ENCODE measurements around the gene SNX25.

Gene SNX25

GRCh38 chr4:185270037-185270436, 60.6 kb downstream of the SNX25 start:
- Histone ChIP-seq H3K27ac (ENCODE audit: insufficient read depth in 1 of 2, low read depth in 1 of 2, low read length in 2 of 2, poor library complexity in 1 of 2, severe bottlenecking in 2 of 2) (no peak overlapping the region), H3K9me3 (ENCODE audit: control extremely low read depth in 1 of 5, control insufficient read depth in 4 of 5, insufficient read depth in 2 of 5, low read depth in 1 of 5, low read length in 4 of 5) (peaks cover 0 to 2% (median 0%) of the 10 kb centered on the region in 5 experiments), H3K36me3 (ENCODE audit: control insufficient read depth in 4 of 4, insufficient read depth in 4 of 4, low read length in 3 of 4) (no peaks in the 10 kb centered on the region), H3K4me3 (ENCODE audit: control insufficient read depth in 1 of 7, extremely low read depth in 1 of 7, insufficient read depth in 4 of 7, low read depth in 2 of 7, low read length in 6 of 7) (no peak overlapping the region), H3K4me1 (ENCODE audit: control extremely low read depth in 1 of 4, control insufficient read depth in 4 of 4, insufficient read depth in 4 of 4, low read length in 3 of 4) (peaks cover 0 to 4% (median 3%) of the 10 kb centered on the region in 4 experiments), H3K27me3 (replicated peaks in 2 of 5; ENCODE audit: control insufficient read depth in 4 of 5, insufficient read depth in 5 of 5, low read length in 4 of 5) (peaks cover 0 to 8% (median 0%) of the 10 kb centered on the region in 5 experiments)
- CTCF ChIA-PET: interaction anchor here (1.2 kb wide), 1 partner anchor 18 kb away, joined by 3 read pairs; no protein-coding TSS in a partner anchor
- POLR2A ChIA-PET: no interaction called here
- WGBS (ENCODE audit: insufficient coverage): 88% methylated on average over 5 of the region's 5 CpGs
- DNase-seq: no peak

DNA sequence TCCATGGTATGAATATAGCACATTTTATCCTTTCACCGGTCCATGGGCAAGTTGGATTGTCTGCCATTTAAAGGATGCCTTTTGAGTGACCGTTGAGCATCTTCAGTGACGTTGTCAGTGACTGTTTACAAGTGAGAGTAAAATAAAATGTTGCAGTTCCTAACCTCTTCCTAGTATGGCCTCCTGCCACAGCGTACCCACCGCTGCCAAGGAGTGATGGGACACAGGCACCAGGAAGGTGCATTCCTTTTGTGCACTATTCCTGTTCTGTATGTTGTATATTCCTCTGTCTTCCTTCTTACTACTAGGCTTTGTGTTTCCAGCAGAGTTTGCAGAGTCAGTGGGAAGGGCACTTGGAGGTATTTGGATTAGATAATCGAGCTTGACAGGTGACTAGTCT, 61.5 kb downstream of the SNX25 start:
- 100% methylated on average over 5 of the region's 6 CpGs for WGBS (ENCODE audit: insufficient coverage)
- Histone ChIP-seq H3K36me3 (ENCODE audit: control insufficient read depth in 4 of 4, insufficient read depth in 4 of 4, low read length in 3 of 4) (no peaks in the 10 kb centered on the region), H3K27me3 (replicated peaks in 2 of 5; ENCODE audit: control insufficient read depth in 4 of 5, insufficient read depth in 5 of 5, low read length in 4 of 5) (peaks cover 0 to 8% (median 0%) of the 10 kb centered on the region in 5 experiments), H3K4me3 (ENCODE audit: control insufficient read depth in 1 of 7, extremely low read depth in 1 of 7, insufficient read depth in 4 of 7, low read depth in 2 of 7, low read length in 6 of 7) (no peak overlapping the region), H3K9me3 (ENCODE audit: control extremely low read depth in 1 of 5, control insufficient read depth in 4 of 5, insufficient read depth in 2 of 5, low read depth in 1 of 5, low read length in 4 of 5) (peaks cover 0 to 2% (median 0%) of the 10 kb centered on the region in 5 experiments), H3K4me1 (ENCODE audit: control extremely low read depth in 1 of 4, control insufficient read depth in 4 of 4, insufficient read depth in 4 of 4, low read length in 3 of 4) (peaks cover 0 to 4% (median 3%) of the 10 kb centered on the region in 4 experiments), H3K27ac (ENCODE audit: insufficient read depth in 1 of 2, low read depth in 1 of 2, low read length in 2 of 2, poor library complexity in 1 of 2, severe bottlenecking in 2 of 2) (no peak overlapping the region)
- ChIA-PET CTCF (interaction anchor here (0.7 kb wide), 1 partner anchor 21 kb away, joined by 3 read pairs; no protein-coding TSS in a partner anchor), POLR2A (no interaction called here)
- DNase-seq: no peak

- Histone ChIP-seq H3K36me3 (ENCODE audit: control insufficient read depth in 4 of 4, insufficient read depth in 4 of 4, low read length in 3 of 4) (no peaks in the 10 kb centered on the region), H3K4me1 (ENCODE audit: control extremely low read depth in 1 of 4, control insufficient read depth in 4 of 4, insufficient read depth in 4 of 4, low read length in 3 of 4) (no peaks in the 10 kb centered on the region), H3K27me3 (replicated peaks in 2 of 5; ENCODE audit: control insufficient read depth in 4 of 5, insufficient read depth in 5 of 5, low read length in 4 of 5) (peaks cover 0 to 8% (median 0%) of the 10 kb centered on the region in 5 experiments), H3K9me3 (ENCODE audit: control extremely low read depth in 1 of 5, control insufficient read depth in 4 of 5, insufficient read depth in 2 of 5, low read depth in 1 of 5, low read length in 4 of 5) (peaks cover 0 to 2% (median 0%) of the 10 kb centered on the region in 5 experiments), H3K27ac (ENCODE audit: insufficient read depth in 1 of 2, low read depth in 1 of 2, low read length in 2 of 2, poor library complexity in 1 of 2, severe bottlenecking in 2 of 2) (no peak overlapping the region), H3K4me3 (ENCODE audit: control insufficient read depth in 1 of 7, extremely low read depth in 1 of 7, insufficient read depth in 4 of 7, low read depth in 2 of 7, low read length in 6 of 7) (no peak overlapping the region)
- DNase-seq: no peak
- CTCF ChIA-PET: interaction anchor here (1.3 kb wide), 1 partner anchor 15 kb away, joined by 3 read pairs; no protein-coding TSS in a partner anchor
- 97% methylated on average over 3 of the region's 6 CpGs for WGBS (ENCODE audit: insufficient coverage)
- POLR2A ChIA-PET: no interaction called here
These were observed 62.8 kb downstream of the SNX25 start for GRCh38 chr4:185272245-185272644.

- Histone ChIP-seq H3K27ac (ENCODE audit: insufficient read depth in 1 of 2, low read depth in 1 of 2, low read length in 2 of 2, poor library complexity in 1 of 2, severe bottlenecking in 2 of 2) (no peak overlapping the region), H3K36me3 (ENCODE audit: control insufficient read depth in 4 of 4, insufficient read depth in 4 of 4, low read length in 3 of 4) (no peaks in the 10 kb centered on the region), H3K4me3 (ENCODE audit: control insufficient read depth in 1 of 7, extremely low read depth in 1 of 7, insufficient read depth in 4 of 7, low read depth in 2 of 7, low read length in 6 of 7) (no peak overlapping the region), H3K9me3 (ENCODE audit: control extremely low read depth in 1 of 5, control insufficient read depth in 4 of 5, insufficient read depth in 2 of 5, low read depth in 1 of 5, low read length in 4 of 5) (peaks cover 0 to 2% (median 0%) of the 10 kb centered on the region in 5 experiments), H3K27me3 (replicated peaks in 2 of 5; ENCODE audit: control insufficient read depth in 4 of 5, insufficient read depth in 5 of 5, low read length in 4 of 5) (peaks cover 0 to 4% (median 0%) of the 10 kb centered on the region in 5 experiments), H3K4me1 (ENCODE audit: control extremely low read depth in 1 of 4, control insufficient read depth in 4 of 4, insufficient read depth in 4 of 4, low read length in 3 of 4) (peaks cover 0 to 2% (median 2%) of the 10 kb centered on the region in 4 experiments)
- DNase-seq: no peak
- ChIA-PET CTCF (interaction anchor here (0.5 to 1.1 kb wide), 2 partner anchors 36 to 45 kb away, joined by 3 to 5 read pairs; no protein-coding TSS in a partner anchor), POLR2A (no interaction called here)
These were observed 66.1 kb downstream of the SNX25 start for GRCh38 chr4:185275501-185275900.

DNA sequence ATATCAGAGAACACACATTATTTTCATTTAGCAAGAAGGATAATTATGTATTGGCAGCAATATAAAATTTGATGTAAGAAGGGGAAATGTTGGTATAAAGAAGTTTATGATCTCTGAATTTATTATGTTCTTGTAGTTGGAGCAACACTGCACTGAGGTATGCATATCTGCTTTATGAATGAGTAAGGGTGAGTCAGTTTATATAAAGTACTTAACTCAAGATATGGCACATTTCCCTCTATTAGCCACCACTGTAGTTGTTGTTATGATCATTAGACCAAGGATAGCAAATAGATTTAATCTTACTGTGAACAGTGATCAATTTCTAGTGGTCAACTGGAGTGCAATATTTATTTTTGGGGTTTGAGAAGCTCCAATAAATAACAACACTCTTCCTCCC, 66.6 kb downstream of the SNX25 start:
- Histone ChIP-seq H3K27me3 (replicated peaks in 2 of 5; ENCODE audit: control insufficient read depth in 4 of 5, insufficient read depth in 5 of 5, low read length in 4 of 5) (peaks cover 0 to 4% (median 0%) of the 10 kb centered on the region in 5 experiments), H3K9me3 (ENCODE audit: control extremely low read depth in 1 of 5, control insufficient read depth in 4 of 5, insufficient read depth in 2 of 5, low read depth in 1 of 5, low read length in 4 of 5) (peaks cover 0 to 2% (median 0%) of the 10 kb centered on the region in 5 experiments), H3K27ac (ENCODE audit: insufficient read depth in 1 of 2, low read depth in 1 of 2, low read length in 2 of 2, poor library complexity in 1 of 2, severe bottlenecking in 2 of 2) (no peak overlapping the region), H3K4me3 (ENCODE audit: control insufficient read depth in 1 of 7, extremely low read depth in 1 of 7, insufficient read depth in 4 of 7, low read depth in 2 of 7, low read length in 6 of 7) (no peak overlapping the region), H3K4me1 (ENCODE audit: control extremely low read depth in 1 of 4, control insufficient read depth in 4 of 4, insufficient read depth in 4 of 4, low read length in 3 of 4) (peaks cover 0 to 6% (median 4%) of the 10 kb centered on the region in 4 experiments), H3K36me3 (ENCODE audit: control insufficient read depth in 4 of 4, insufficient read depth in 4 of 4, low read length in 3 of 4) (no peaks in the 10 kb centered on the region)
- CTCF ChIA-PET: no interaction called here
- no peak for DNase-seq
- POLR2A ChIA-PET: no interaction called here

GRCh38 chr4:185278716-185279115, 69.3 kb downstream of the SNX25 start:
- Histone ChIP-seq H3K4me1 (ENCODE audit: control extremely low read depth in 1 of 4, control insufficient read depth in 4 of 4, insufficient read depth in 4 of 4, low read length in 3 of 4) (peaks cover 0 to 6% (median 4%) of the 10 kb centered on the region in 4 experiments), H3K27me3 (replicated peaks in 2 of 5; ENCODE audit: control insufficient read depth in 4 of 5, insufficient read depth in 5 of 5, low read length in 4 of 5) (peaks cover 0 to under 1% (median 0%) of the 10 kb centered on the region in 5 experiments), H3K4me3 (ENCODE audit: control insufficient read depth in 1 of 7, extremely low read depth in 1 of 7, insufficient read depth in 4 of 7, low read depth in 2 of 7, low read length in 6 of 7) (no peak overlapping the region), H3K27ac (ENCODE audit: insufficient read depth in 1 of 2, low read depth in 1 of 2, low read length in 2 of 2, poor library complexity in 1 of 2, severe bottlenecking in 2 of 2) (no peak overlapping the region), H3K36me3 (ENCODE audit: control insufficient read depth in 4 of 4, insufficient read depth in 4 of 4, low read length in 3 of 4) (no peaks in the 10 kb centered on the region), H3K9me3 (ENCODE audit: control extremely low read depth in 1 of 5, control insufficient read depth in 4 of 5, insufficient read depth in 2 of 5, low read depth in 1 of 5, low read length in 4 of 5) (no peaks in the 10 kb centered on the region)
- DNase-seq: no peak
- ChIA-PET POLR2A (no interaction called here), CTCF (no interaction called here)
- no CpG with 5 or more reads among the region's 3 CpGs for WGBS (ENCODE audit: insufficient coverage)

GRCh38 chr4:185280608-185281007, 71.2 kb downstream of the SNX25 start:
- peak in 1 of 3 donors; percentile 29 for DNase-seq
- H3K4me3 ChIP-seq (ENCODE audit: control insufficient read depth in 1 of 7, extremely low read depth in 1 of 7, insufficient read depth in 4 of 7, low read depth in 2 of 7, low read length in 6 of 7): no peak overlapping the region
- ChIA-PET CTCF (interaction anchor here (1.7 kb wide), 1 partner anchor 15 kb away, joined by 5 read pairs; no protein-coding TSS in a partner anchor), POLR2A (no interaction called here)
- no peaks in the 10 kb centered on the region for H3K9me3 ChIP-seq (ENCODE audit: control extremely low read depth in 1 of 5, control insufficient read depth in 4 of 5, insufficient read depth in 2 of 5, low read depth in 1 of 5, low read length in 4 of 5)
- H3K27me3 ChIP-seq (replicated peaks in 2 of 5; ENCODE audit: control insufficient read depth in 4 of 5, insufficient read depth in 5 of 5, low read length in 4 of 5): no peaks in the 10 kb centered on the region
- 64% methylated on average over 5 of the region's 5 CpGs for WGBS (ENCODE audit: insufficient coverage)
- H3K4me1 ChIP-seq (ENCODE audit: control extremely low read depth in 1 of 4, control insufficient read depth in 4 of 4, insufficient read depth in 4 of 4, low read length in 3 of 4): peaks cover 0 to 6% (median 4%) of the 10 kb centered on the region in 4 experiments
- no peak overlapping the region for H3K27ac ChIP-seq (ENCODE audit: insufficient read depth in 1 of 2, low read depth in 1 of 2, low read length in 2 of 2, poor library complexity in 1 of 2, severe bottlenecking in 2 of 2)
- no peaks in the 10 kb centered on the region for H3K36me3 ChIP-seq (ENCODE audit: control insufficient read depth in 4 of 4, insufficient read depth in 4 of 4, low read length in 3 of 4)
